Esophagus squamous epithelium (tissue), 4 donors: ENCODE measurements around the gene CABP1.

Experiments
- POLR2A ChIP-seq, 4 donors: fragments of 450-650 bp; IDR thresholded peaks; one replicate each; pipeline ENCODE4 v1.6.1; 2017; ENCODE audit warnings: antibody characterized with exemption in 4 of 4, mild to moderate bottlenecking in 4 of 4, moderate library complexity in 3 of 4
- TF ChIP-seq, protein P1 (sequence below), 6 experiments: fragments of 450-650 bp in 4 of 6; fragments of 200-600 bp in 2 of 6; sonication (generic) in 2 of 6; IDR thresholded peaks; one replicate each; pipeline ENCODE4 v1.5.1; 2016 to 2019; ENCODE audit warnings: antibody characterized with exemption in 6 of 6, mild to moderate bottlenecking in 4 of 6, moderate library complexity in 4 of 6

DNA sequence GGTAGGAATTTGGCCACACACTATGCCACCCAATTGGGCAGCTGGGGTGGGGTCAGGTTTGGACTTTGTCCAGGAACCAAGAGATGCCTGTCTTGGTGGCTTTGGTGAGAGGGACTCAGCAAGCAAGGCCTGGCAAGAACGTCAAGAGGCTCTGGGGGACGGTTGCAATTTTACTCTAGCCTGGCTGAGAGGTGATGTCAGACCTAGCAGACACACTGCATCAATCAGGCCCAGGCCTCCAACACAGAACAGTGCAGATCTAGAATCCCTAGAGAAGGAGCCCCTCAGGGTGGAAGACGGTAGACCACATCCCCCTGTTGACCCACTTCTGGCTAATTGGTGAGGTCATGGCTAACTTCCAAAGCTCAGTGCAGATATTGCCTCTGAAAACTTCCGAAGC lies 68.2 kb downstream of the CABP1 start:
- TF ChIP-seq, protein P1, sequence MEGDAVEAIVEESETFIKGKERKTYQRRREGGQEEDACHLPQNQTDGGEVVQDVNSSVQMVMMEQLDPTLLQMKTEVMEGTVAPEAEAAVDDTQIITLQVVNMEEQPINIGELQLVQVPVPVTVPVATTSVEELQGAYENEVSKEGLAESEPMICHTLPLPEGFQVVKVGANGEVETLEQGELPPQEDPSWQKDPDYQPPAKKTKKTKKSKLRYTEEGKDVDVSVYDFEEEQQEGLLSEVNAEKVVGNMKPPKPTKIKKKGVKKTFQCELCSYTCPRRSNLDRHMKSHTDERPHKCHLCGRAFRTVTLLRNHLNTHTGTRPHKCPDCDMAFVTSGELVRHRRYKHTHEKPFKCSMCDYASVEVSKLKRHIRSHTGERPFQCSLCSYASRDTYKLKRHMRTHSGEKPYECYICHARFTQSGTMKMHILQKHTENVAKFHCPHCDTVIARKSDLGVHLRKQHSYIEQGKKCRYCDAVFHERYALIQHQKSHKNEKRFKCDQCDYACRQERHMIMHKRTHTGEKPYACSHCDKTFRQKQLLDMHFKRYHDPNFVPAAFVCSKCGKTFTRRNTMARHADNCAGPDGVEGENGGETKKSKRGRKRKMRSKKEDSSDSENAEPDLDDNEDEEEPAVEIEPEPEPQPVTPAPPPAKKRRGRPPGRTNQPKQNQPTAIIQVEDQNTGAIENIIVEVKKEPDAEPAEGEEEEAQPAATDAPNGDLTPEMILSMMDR (IDR thresholded peaks at IDR 0.05): no peak
- no peak for TF ChIP-seq POLR2A (IDR thresholded peaks at IDR 0.05)
